HUES64 (cell line): ENCODE measurements around the gene ABAT.
"Not testable (repeated sequence)": the region's sequence is repeated elsewhere in the genome, so short reads cannot be mapped to it uniquely, and the experiment has no call there.

Source experiments
- H3K27ac ChIP-seq: 2 replicates; pipeline ENCODE4 v1.7.0; 2013; ENCODE audit warnings: low read depth, low read length, inconsistent platforms
- H3K27me3 ChIP-seq: 2 replicates; pipeline ENCODE4 v1.6.1; 2013; ENCODE audit warnings: mild to moderate bottlenecking, low read length; ENCODE audit not compliant: insufficient read depth
- H3K36me3 ChIP-seq: 2 replicates; pipeline ENCODE4 v1.6.1; 2013; ENCODE audit warnings: mild to moderate bottlenecking, low read length; ENCODE audit not compliant: insufficient read depth
- H3K4me1 ChIP-seq: 2 replicates; pipeline ENCODE4 v1.6.1; 2013; ENCODE audit warnings: mild to moderate bottlenecking, low read length, moderate library complexity; ENCODE audit not compliant: insufficient read depth
- H3K4me3 ChIP-seq: 2 replicates; pipeline ENCODE4 v1.5.1; 2013; ENCODE audit warnings: mild to moderate bottlenecking, low read length, moderate library complexity
- H3K9ac ChIP-seq: 2 replicates; pipeline ENCODE4 v1.6.1; 2013; ENCODE audit warnings: mild to moderate bottlenecking, low read depth, low read length
- H3K9me3 ChIP-seq: 2 replicates; pipeline ENCODE4 v1.6.1; 2013; ENCODE audit warnings: low read depth, low read length; ENCODE audit not compliant: insufficient read depth
- WGBS: fragments of 150-250, 120-280 bp; methylation state at CpG from one replicate; pipeline ENCODE4 v1.1.7; 2013; ENCODE audit warnings: missing lambda C conversion rate; 5-methylcytosine and 5-hydroxymethylcytosine counted together

ABAT gene

DNA sequence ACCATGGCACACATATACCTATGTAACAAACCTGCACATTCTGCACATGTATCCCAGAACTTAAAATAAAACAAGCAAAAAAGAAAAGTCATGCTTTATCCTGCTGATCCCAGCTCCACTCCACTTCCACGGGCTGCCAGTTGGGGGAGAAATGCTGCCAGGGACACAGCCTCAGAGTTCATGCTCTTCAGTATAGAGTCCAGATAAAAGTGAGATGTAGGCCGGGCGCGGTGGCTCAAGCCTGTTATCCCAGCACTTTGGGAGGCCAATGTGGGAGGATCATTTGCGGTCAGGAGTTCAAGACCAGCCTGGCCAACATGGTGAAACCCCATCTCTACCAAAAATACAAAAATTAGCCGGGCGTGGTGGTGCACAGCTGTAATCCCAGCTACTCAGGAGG is 22.5 kb upstream of the ABAT start:
- H3K9me3 ChIP-seq, H3K27ac ChIP-seq, H3K9ac ChIP-seq, H3K4me3 ChIP-seq, H3K27me3 ChIP-seq, H3K4me1 ChIP-seq: not testable (repeated sequence)
- WGBS, result 69% methylated on average over 6 of the region's 7 CpGs
- peaks cover 17% of the 10 kb centered on the region for H3K36me3 ChIP-seq

DNA sequence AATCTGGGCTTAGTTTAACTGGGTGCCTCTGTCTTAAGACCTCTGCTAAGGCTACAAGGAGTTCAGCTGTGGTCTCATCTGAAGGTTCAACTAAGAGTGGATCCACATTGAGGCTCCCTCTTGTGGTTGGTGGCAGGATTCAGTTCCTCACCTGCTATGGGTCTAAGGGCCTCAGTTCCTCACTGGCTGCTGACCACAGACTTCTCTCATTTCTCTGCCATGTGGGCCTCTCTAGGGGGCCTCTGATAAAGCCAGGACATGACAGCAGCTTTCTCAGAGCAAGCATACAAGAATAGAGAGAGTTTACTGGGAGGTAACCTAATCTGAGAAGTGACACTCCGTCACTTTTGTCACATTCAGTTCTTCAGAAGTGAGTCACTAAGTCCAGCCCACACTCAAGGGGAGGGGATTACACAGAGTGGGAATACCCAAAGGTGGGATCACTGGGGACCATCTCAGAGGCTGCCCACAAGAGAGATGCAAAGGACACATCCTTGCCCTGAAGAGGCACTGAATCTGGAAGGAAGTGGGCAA is 19.2 kb upstream of the ABAT start:
- H3K4me1 ChIP-seq, result no peaks in the 10 kb centered on the region
- no peaks in the 10 kb centered on the region for H3K36me3 ChIP-seq
- H3K9ac ChIP-seq, result no peak overlapping the region
- WGBS, result 89% methylated on average over 1 of the region's 1 CpG
- no peaks in the 10 kb centered on the region for H3K9me3 ChIP-seq
- H3K27me3 ChIP-seq, result no peaks in the 10 kb centered on the region
- H3K4me3 ChIP-seq, result no peak overlapping the region
- H3K27ac ChIP-seq, result no peak overlapping the region

DNA sequence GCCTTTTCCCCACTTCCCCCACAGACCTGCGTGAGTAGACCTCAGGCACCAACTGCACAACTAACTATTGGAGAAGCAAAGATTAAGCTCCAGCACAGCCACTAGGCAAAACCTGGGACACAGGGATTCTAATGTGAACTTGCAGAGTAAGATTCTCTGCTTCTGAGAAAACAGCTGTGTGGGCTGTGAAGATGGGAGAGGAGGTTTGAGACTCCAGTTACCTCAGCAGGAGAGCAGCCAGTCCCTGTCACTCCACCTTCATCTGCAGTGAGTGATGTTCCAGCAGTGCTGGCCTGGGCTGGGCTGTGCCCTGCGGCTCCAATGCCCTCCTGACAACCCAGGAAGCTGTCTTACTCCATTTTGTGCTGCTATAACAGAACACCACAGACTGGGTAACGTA is 18.0 kb upstream of the ABAT start:
- no peaks in the 10 kb centered on the region for H3K27me3 ChIP-seq
- no peak overlapping the region for H3K27ac ChIP-seq
- H3K4me3 ChIP-seq, result no peak overlapping the region
- 53% methylated on average over 3 of the region's 3 CpGs for WGBS
- no peak overlapping the region for H3K9ac ChIP-seq
- no peaks in the 10 kb centered on the region for H3K36me3 ChIP-seq
- no peaks in the 10 kb centered on the region for H3K9me3 ChIP-seq
- H3K4me1 ChIP-seq, result no peaks in the 10 kb centered on the region

DNA sequence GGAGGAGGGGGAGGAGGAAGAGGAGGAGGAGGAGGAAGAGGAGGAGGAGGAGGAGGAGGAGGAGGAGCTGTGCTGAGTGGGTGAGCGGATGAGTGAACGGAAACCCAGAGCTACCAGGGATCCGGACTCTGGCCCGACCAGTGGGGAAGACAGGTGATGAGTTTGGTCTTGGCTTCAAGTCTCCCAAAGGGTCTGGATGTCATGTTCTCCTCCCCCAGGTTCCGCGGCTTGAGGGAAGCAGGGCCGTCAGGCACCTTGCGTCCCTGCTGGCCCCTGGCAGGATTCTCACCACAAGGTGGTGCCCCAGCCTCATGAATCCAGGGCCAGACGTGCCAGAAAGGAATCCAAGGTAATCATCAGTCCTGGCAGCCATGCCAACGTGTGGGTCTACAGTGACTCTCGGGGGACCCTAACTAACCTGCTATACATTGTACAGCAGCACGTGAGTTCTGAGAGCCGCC is 13.5 kb upstream of the ABAT start:
- H3K9me3 ChIP-seq, result no peaks in the 10 kb centered on the region
- H3K4me3 ChIP-seq, result no peak overlapping the region
- WGBS, result 10% methylated on average over 13 of the region's 13 CpGs
- no peaks in the 10 kb centered on the region for H3K36me3 ChIP-seq
- H3K4me1 ChIP-seq, result peaks cover 11% of the 10 kb centered on the region
- no peaks in the 10 kb centered on the region for H3K27me3 ChIP-seq
- no peak overlapping the region for H3K27ac ChIP-seq
- no peak overlapping the region for H3K9ac ChIP-seq

DNA sequence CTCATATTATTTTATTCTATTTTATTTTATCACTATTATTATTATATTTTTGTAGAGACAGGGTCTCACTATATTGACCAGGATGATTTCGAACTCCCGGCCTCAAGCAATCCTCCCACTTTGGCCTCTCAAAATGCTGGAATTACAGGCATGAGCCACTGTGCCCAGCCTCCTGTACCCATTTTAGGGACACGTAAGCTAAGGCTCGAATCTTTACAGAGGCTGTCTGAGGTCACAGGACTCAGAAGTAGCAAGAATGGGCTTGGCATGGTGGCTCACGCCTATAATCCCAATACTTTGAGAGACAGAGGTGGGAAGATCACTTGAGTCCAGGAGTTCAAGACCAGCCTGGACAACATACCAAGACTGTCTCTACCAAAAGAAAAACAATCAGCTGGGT is 12.7 kb upstream of the ABAT start:
- H3K27ac ChIP-seq, result no peak overlapping the region
- H3K4me1 ChIP-seq, result peaks cover 12% of the 10 kb centered on the region
- H3K9me3 ChIP-seq, result no peaks in the 10 kb centered on the region
- no peaks in the 10 kb centered on the region for H3K27me3 ChIP-seq
- H3K9ac ChIP-seq, result no peak overlapping the region
- no peak overlapping the region for H3K4me3 ChIP-seq
- no peaks in the 10 kb centered on the region for H3K36me3 ChIP-seq
- 95% methylated on average over 5 of the region's 5 CpGs for WGBS

DNA sequence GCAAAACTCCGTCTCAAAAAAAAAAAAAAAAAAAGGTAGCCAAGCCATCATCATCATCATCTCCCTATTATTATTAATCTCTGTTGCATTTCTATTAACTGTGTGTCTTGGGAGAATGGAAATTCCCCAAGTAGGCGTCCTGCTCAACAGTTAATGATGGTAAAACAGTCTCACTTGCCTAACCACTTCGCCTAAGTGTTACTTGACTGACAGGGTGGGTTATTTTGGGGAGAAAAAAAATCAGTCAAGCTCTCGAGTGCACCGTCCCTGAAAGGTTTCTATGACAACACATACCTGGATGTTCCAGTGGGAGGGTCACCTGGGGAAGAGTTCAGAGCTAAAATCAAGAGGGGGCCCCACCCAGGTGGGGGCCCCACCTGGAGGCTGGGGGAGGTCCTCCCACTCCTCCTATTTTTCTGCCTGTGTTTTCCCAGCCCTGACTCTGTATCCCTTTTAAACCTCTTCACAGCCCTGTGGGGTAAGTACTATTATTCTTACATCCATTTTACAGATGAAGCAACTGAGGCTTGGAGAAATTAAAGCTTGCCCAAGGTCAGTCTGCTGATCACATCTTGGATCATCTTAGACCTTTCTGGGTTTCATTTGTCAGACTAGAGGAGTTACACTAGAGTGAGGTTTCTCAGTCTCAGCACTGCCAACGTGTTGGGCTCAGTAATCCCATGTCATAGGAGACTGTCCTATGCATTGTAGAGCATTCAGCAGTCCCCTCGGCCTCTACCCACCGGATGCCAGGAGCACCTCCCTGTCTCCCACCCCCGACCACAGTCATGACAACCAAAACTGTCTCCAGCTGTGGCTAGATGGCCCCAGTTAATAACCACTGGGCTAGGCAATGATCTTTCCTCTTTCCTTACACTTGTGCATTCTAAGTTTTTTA is 11.0 kb upstream of the ABAT start:
- no peaks in the 10 kb centered on the region for H3K27me3 ChIP-seq
- WGBS, result 81% methylated on average over 8 of the region's 9 CpGs
- H3K27ac ChIP-seq, result no peak overlapping the region
- H3K4me3 ChIP-seq, result no peak overlapping the region
- no peaks in the 10 kb centered on the region for H3K36me3 ChIP-seq
- H3K9me3 ChIP-seq, result no peaks in the 10 kb centered on the region
- no peak overlapping the region for H3K9ac ChIP-seq
- H3K4me1 ChIP-seq, result peaks cover 12% of the 10 kb centered on the region

GRCh38 chr16:8665529-8665928 is 8.9 kb upstream of the ABAT start:
- Histone ChIP-seq H3K36me3 (no peaks in the 10 kb centered on the region), H3K9ac (no peak overlapping the region), H3K27me3 (no peaks in the 10 kb centered on the region), H3K4me3 (no peak overlapping the region), H3K9me3 (no peaks in the 10 kb centered on the region), H3K27ac (no peak overlapping the region), H3K4me1 (peaks cover 12% of the 10 kb centered on the region)
- 61% methylated on average over 6 of the region's 6 CpGs for WGBS

- WGBS, result 96% methylated on average over 3 of the region's 3 CpGs
- no peak overlapping the region for H3K27ac ChIP-seq
- peaks cover 3% of the 10 kb centered on the region; the same call in 1 of the 2 replicates for H3K27me3 ChIP-seq
- no peak overlapping the region for H3K9ac ChIP-seq
- no peaks in the 10 kb centered on the region for H3K36me3 ChIP-seq
- H3K4me3 ChIP-seq, result no peak overlapping the region
- H3K4me1 ChIP-seq, result peaks cover 12% of the 10 kb centered on the region
- H3K9me3 ChIP-seq, result no peaks in the 10 kb centered on the region
These were observed 6.9 kb upstream of the ABAT start for GRCh38 chr16:8667492-8667891.

GRCh38 chr16:8668113-8668512 is 6.3 kb upstream of the ABAT start:
- Histone ChIP-seq H3K36me3 (no peaks in the 10 kb centered on the region), H3K9me3 (no peaks in the 10 kb centered on the region), H3K4me1 (peaks cover 12% of the 10 kb centered on the region), H3K4me3 (no peak overlapping the region), H3K27ac (no peak overlapping the region), H3K9ac (no peak overlapping the region), H3K27me3 (peaks cover 9% of the 10 kb centered on the region; the same call in 1 of the 2 replicates)
- 89% methylated on average over 5 of the region's 5 CpGs for WGBS

DNA sequence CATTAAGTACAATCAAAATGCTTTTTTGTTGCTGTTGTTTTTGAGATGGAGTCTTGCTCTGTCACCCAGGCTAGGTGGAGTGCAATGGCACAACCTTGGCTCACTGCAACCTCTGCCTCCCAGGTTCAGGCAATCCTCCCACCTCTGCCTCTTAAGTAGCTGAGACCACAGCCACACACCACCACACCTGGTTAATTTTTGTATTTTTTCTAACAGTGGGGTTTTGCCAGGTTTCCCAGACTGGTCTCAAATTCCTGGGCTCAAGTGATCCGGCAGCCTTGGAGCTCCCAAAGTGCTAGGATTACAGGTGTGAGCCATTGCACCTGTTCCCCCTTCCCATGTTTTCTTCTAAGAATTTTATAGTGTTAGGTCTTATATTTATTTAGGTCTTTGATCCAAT is 4.9 kb upstream of the ABAT start:
- H3K9ac ChIP-seq, result no peak overlapping the region
- no peaks in the 10 kb centered on the region for H3K9me3 ChIP-seq
- no peak overlapping the region for H3K4me3 ChIP-seq
- H3K4me1 ChIP-seq, result peaks cover 16% of the 10 kb centered on the region
- H3K27ac ChIP-seq, result no peak overlapping the region
- 86% methylated on average over 1 of the region's 1 CpG for WGBS
- peaks cover 20% of the 10 kb centered on the region for H3K27me3 ChIP-seq
- H3K36me3 ChIP-seq, result no peaks in the 10 kb centered on the region

DNA sequence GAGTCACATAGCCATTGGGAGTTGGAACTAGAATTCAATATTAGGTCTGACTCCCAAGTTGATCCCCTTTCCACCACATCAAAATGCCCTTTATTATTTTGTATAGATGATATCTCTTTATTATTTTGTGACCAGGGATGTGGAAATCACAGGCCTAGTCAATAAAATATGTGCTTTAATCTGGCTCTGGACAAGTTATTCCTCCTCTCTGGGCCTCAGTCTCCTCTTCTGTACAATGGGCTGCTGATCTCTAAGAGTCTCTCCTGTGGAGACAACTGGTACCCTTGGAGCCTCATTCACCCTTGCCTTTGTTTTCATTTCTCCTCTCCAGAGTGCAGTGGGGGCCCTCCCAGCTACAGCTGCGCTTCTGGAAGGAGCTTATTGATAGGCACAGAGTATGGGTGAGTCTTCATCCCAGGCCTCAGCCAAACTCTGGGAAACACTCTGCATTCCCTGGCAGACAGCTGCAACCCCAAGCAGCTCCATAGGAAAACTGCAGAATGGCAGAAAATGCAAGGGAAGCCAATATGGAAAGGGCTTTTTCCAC is 4.3 kb upstream of the ABAT start:
- no peak overlapping the region for H3K9ac ChIP-seq
- no peak overlapping the region for H3K4me3 ChIP-seq
- peaks cover 12% of the 10 kb centered on the region for H3K4me1 ChIP-seq
- 57% methylated on average over 1 of the region's 1 CpG for WGBS
- peaks cover 26% of the 10 kb centered on the region for H3K27me3 ChIP-seq
- no peaks in the 10 kb centered on the region for H3K36me3 ChIP-seq
- H3K9me3 ChIP-seq, result no peaks in the 10 kb centered on the region
- H3K27ac ChIP-seq, result no peak overlapping the region
